GM19351 (cell line): ENCODE data around the gene SELENON.
"Not testable (repeated sequence)": the region's sequence is repeated elsewhere in the genome, so short reads cannot be mapped to it uniquely, and the experiment has no call there.

Experiments used
- ATAC-seq: cut with Tn5 transposase; IDR thresholded peaks from one replicate; pipeline ENCODE4 v1.9.1; 2021; ENCODE audit warnings: mild to moderate bottlenecking, moderate library complexity; ENCODE audit not compliant: unreplicated experiment

SELENON gene

GRCh38 chr1:25825605-25826004 lies 25.6 kb downstream of the SELENON start:
- ATAC-seq = no peak

- ATAC-seq = no peak
These were observed 26.6 kb downstream of the SELENON start for GRCh38 chr1:25826571-25826970.

- ATAC-seq = no peak
These were observed 28.5 kb downstream of the SELENON start for GRCh38 chr1:25828491-25828890.

GRCh38 chr1:25829046-25829445 lies 29.1 kb downstream of the SELENON start:
- no peak for ATAC-seq

GRCh38 chr1:25831569-25832196 lies 31.7 kb downstream of the SELENON start:
- ATAC-seq = no peak

GRCh38 chr1:25832336-25833037 lies 32.5 kb downstream of the SELENON start:
- ATAC-seq = no peak

- ATAC-seq = no peak
These were observed 33.2 kb downstream of the SELENON start for GRCh38 chr1:25833158-25833557.

GRCh38 chr1:25834894-25835293 lies 34.9 kb downstream of the SELENON start:
- no peak for ATAC-seq

GRCh38 chr1:25836695-25837094 lies 36.7 kb downstream of the SELENON start:
- ATAC-seq = no peak

GRCh38 chr1:25837262-25837875 lies 37.4 kb downstream of the SELENON start:
- no peak for ATAC-seq

GRCh38 chr1:25839808-25840207 lies 39.8 kb downstream of the SELENON start:
- ATAC-seq = not testable (repeated sequence)

GRCh38 chr1:25843483-25843882 lies 43.5 kb downstream of the SELENON start:
- ATAC-seq = no peak

GRCh38 chr1:25844536-25845337 lies 44.7 kb downstream of the SELENON start:
- ATAC-seq = no peak

GRCh38 chr1:25845664-25846063 lies 45.7 kb downstream of the SELENON start:
- ATAC-seq = no peak

GRCh38 chr1:25847929-25848328 lies 47.9 kb downstream of the SELENON start:
- no peak for ATAC-seq

- no peak for ATAC-seq
These were observed 48.5 kb downstream of the SELENON start for GRCh38 chr1:25848531-25848930.

- ATAC-seq = no peak
These were observed 54.6 kb downstream of the SELENON start for GRCh38 chr1:25854554-25854953.

- no peak for ATAC-seq
These were observed 56.9 kb downstream of the SELENON start for GRCh38 chr1:25856856-25857255.

- ATAC-seq = no peak
These were observed 58.5 kb downstream of the SELENON start for GRCh38 chr1:25858494-25858893.

GRCh38 chr1:25858906-25859789 lies 59.2 kb downstream of the SELENON start, which contains the start of gene AUNIP:
Gene AUNIP, minus strand, starts transcription at chr1:25859457. Its CDS starts 100 bp downstream, at chr1:25859357.
- peak; percentile 84 for ATAC-seq
